Body of pancreas (tissue), 4 donors: ENCODE measurements around the gene DNAJC30. TPM values are rescaled to one million over a fixed set of nuclear protein-coding genes. Genes with fewer than 3 reads are reported as not detected.
"Not testable (repeated sequence)": the region's sequence is repeated elsewhere in the genome, so short reads cannot be mapped to it uniquely, and the experiment has no call there.

Source experiments
- ATAC-seq: fragments of 150-250 bp; one replicate; pipeline ENCODE4 v1.9.1; 2016
- DNase-seq, 4 donors: peaks; one replicate each; pipeline ENCODE4 v3.0.0-alpha.2; 2019
- H3K27ac ChIP-seq, 4 donors: fragments of 200-600 bp; sonication (generic); 1 replicate in 3 of 4; 2 replicates in 1 of 4; pipeline versions ENCODE4 v1.5.1 to v1.6.1; 2016 to 2019; ENCODE audit warnings: mild to moderate bottlenecking in 1 of 4, mixed read lengths in 1 of 4, moderate library complexity in 1 of 4
- H3K27me3 ChIP-seq, 2 donors: fragments of 200-600 bp; sonication (generic); one replicate each; pipeline ENCODE4 v1.6.0; 2016; ENCODE audit warnings: mild to moderate bottlenecking in 1 of 2
- H3K36me3 ChIP-seq, 2 donors: fragments of 200-600 bp; sonication (generic); replicated peaks in 1 of 2; 2 replicates each; pipeline ENCODE4 v1.5.1; 2016; ENCODE audit warnings: low read depth in 2 of 2; ENCODE audit not compliant: insufficient read depth in 1 of 2
- H3K4me1 ChIP-seq: fragments of 200-600 bp; sonication (generic); one replicate; pipeline ENCODE4 v1.6.0; 2016
- H3K4me3 ChIP-seq, 2 donors: fragments of 200-600 bp; sonication (generic); 1 replicate in 1 of 2; 2 replicates in 1 of 2; pipeline ENCODE4 v1.5.1; 2016 to 2019
- H3K9me3 ChIP-seq, 3 donors: fragments of 200-600 bp; sonication (generic); 1 replicate in 2 of 3; 2 replicates in 1 of 3; pipeline ENCODE4 v1.5.1; 2016
- POLR2A ChIP-seq, 3 donors: fragments of 450-650 bp; IDR thresholded peaks; one replicate each; pipeline ENCODE4 v1.6.1; 2016; ENCODE audit warnings: antibody characterized with exemption in 3 of 3, mild to moderate bottlenecking in 2 of 3
- WGBS, 2 donors: methylation state at CpG; one replicate each; pipeline ENCODE4 v1.1.5; 2017; 5-methylcytosine and 5-hydroxymethylcytosine counted together
- intact Hi-C: fragments of 100-400 bp; cut with DNase I; formaldehyde crosslinking; loops from one replicate; pipeline ENCODE4 v1.15.1; 2023
- total RNA-seq, 2 donors: library from RNA; depleted of rRNA; stranded (reverse); fragments of >200 nt; gene quantifications; one replicate each; pipeline ENCODE4 v1.1.0, GENCODE V29; 2016
- TF ChIP-seq, protein P1 (sequence below), 7 experiments: fragments of 450-650 bp in 4 of 7; fragments of 200-600 bp in 3 of 7; sonication (generic) in 3 of 7; IDR thresholded peaks; one replicate each; pipeline ENCODE4 v1.5.1; 2016 to 2019; ENCODE audit warnings: antibody characterized with exemption in 7 of 7

DNAJC30 gene
- total RNA-seq, 2 donors from 2014 or later, result 3.6 to 5.6 TPM

GRCh38 chr7:73717991-73718405 lies 34.7 kb upstream of the DNAJC30 start:
- 72 to 74% methylated on average over 5 to 10 of the region's 10 CpGs for WGBS, 2 donors
- H3K9me3 ChIP-seq, result no peaks in the 10 kb centered on the region
- peak in 1 of 4 donors; percentile 28 for DNase-seq
- no peak overlapping the region for H3K4me3 ChIP-seq
- ATAC-seq, result no peak
- H3K36me3 ChIP-seq, result no peaks in the 10 kb centered on the region
- H3K27ac ChIP-seq, result no peak overlapping the region
- peaks cover 34% of the 10 kb centered on the region for H3K4me1 ChIP-seq
- no peaks in the 10 kb centered on the region for H3K27me3 ChIP-seq
- intact Hi-C loops, result loop anchor here (5.0 kb wide), 1 partner anchor 106 kb away; no protein-coding TSS in a partner anchor
- TF ChIP-seq, protein P1, sequence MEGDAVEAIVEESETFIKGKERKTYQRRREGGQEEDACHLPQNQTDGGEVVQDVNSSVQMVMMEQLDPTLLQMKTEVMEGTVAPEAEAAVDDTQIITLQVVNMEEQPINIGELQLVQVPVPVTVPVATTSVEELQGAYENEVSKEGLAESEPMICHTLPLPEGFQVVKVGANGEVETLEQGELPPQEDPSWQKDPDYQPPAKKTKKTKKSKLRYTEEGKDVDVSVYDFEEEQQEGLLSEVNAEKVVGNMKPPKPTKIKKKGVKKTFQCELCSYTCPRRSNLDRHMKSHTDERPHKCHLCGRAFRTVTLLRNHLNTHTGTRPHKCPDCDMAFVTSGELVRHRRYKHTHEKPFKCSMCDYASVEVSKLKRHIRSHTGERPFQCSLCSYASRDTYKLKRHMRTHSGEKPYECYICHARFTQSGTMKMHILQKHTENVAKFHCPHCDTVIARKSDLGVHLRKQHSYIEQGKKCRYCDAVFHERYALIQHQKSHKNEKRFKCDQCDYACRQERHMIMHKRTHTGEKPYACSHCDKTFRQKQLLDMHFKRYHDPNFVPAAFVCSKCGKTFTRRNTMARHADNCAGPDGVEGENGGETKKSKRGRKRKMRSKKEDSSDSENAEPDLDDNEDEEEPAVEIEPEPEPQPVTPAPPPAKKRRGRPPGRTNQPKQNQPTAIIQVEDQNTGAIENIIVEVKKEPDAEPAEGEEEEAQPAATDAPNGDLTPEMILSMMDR (IDR thresholded peaks at IDR 0.05), result no peak
- no peak for TF ChIP-seq POLR2A (IDR thresholded peaks at IDR 0.05)

DNA sequence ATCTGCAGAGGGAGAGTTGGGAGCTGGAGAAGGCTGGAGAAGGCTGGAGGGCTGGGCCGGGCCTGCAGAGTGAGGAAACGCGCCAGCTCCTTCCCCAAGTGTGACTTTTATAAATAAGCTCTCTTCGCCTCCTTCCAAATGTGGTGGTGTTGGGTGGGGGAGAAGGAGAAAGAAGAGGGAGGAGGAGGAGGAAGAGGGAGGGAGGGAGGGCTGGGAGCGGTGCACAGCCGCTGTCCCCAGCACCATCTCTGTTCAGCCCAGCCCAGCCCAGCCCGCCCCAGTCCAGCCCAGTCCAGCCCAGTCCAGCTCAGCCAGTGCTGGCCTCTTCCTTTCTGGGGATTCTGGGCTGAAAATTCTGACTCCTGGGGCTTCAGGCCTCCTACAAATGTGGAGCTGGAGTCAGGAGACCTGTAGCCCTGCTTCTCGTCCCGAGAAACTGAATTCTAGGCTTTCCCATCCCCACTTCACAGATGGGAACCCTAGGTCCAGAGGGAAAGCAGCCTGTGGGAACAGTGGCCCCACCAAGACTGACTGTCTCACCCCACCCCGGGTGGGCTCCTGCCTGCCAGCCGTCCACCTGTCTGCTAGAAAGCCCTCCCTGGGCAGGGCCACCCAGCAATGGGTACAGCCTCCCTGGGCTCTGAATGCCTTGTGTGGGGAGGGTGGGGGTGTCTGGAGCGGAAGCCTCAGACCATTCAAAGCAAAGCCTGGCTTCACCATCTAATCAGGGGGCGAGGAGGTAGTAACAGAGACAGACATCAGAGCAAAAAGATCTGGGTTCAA lies 34.0 kb upstream of the DNAJC30 start:
- no peak for ATAC-seq
- no peaks in the 10 kb centered on the region for H3K9me3 ChIP-seq
- intact Hi-C loops, result loop anchor here (5.0 kb wide), 1 partner anchor 105 kb away; no protein-coding TSS in a partner anchor
- H3K4me3 ChIP-seq, result no peak overlapping the region
- TF ChIP-seq, protein P1 (IDR thresholded peaks at IDR 0.05), result no peak
- no peak for TF ChIP-seq POLR2A (IDR thresholded peaks at IDR 0.05)
- WGBS, 2 donors, result 78 to 86% methylated on average over 11 to 13 of the region's 13 CpGs
- H3K4me1 ChIP-seq, result peaks cover 34% of the 10 kb centered on the region
- no peaks in the 10 kb centered on the region for H3K27me3 ChIP-seq
- no peak for DNase-seq
- no peak overlapping the region for H3K27ac ChIP-seq
- H3K36me3 ChIP-seq, result no peaks in the 10 kb centered on the region

DNA sequence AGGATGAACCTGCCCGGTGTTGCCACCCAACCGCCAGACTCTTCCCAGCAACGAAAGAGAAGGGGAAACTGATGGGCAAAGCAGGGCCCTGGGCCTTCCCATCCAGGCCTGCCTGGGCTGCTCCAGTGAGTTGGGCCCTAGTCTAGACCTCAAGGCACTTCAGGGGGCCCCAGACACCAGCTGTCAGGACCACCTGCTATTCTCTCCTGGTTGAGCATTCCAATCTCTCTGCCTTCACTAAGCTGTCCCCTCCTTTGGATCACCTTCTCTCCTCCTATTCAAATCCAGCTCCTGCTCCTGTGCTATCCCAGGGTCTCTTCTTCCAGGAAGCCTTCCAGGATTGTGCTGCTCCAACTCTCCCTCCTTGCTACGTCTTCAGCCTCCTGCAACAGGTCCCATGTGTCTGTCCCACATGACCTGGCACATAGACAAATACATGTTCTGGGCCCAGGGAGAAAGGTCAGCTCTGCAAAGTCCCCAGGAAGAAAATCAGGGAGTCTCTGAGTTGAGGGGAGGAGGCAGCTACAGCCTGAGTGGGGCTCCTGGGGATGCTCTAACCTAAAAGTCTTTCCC lies 33.2 kb upstream of the DNAJC30 start:
- no peaks in the 10 kb centered on the region for H3K36me3 ChIP-seq
- H3K27me3 ChIP-seq, result no peaks in the 10 kb centered on the region
- no peak overlapping the region for H3K4me3 ChIP-seq
- intact Hi-C loops, result loop anchor here (5.0 kb wide), 1 partner anchor 104 kb away; no protein-coding TSS in a partner anchor
- no peak overlapping the region for H3K27ac ChIP-seq
- ATAC-seq, result no peak
- DNase-seq, result no peak
- TF ChIP-seq POLR2A (IDR thresholded peaks at IDR 0.05), result no peak
- TF ChIP-seq, protein P1 (IDR thresholded peaks at IDR 0.05), result no peak
- WGBS, 2 donors, result 67% methylated on average over 3 to 4 of the region's 4 CpGs
- H3K4me1 ChIP-seq, result peaks cover 26% of the 10 kb centered on the region
- H3K9me3 ChIP-seq, result no peaks in the 10 kb centered on the region

DNA sequence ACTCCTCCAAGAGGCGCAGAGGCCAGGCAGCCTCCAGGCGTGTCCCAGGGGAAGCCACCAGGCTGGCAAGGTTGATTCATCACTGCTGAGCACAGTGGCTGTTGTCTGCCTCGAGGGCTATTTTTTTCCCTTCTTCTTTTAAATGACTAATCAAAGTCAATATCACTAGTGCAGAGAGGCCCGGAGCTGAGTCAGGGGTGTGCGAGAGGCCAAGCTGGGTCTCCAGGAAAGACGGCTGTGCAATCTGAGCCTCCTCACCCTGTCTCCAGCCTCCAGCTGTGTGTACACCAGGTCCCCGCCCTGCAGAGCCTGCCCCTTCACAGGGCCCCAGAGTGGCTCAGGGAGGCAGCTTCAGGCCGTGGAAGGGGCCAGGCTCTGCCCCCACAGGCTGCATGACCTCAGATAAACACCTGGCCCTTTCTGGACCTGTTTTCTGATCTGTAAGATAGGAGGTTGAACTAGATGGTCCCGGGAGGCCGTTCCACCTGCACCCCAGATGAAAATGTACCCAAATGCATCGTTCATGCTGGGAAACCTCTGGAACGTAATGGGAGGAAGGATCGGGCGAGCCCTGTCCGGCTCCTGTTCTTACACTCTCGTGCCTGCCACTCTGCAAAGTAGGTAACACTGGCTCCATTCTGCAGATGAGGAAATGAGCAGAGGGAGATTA lies 32.5 kb upstream of the DNAJC30 start:
- TF ChIP-seq, protein P1 (IDR thresholded peaks at IDR 0.05), result no peak
- TF ChIP-seq POLR2A (IDR thresholded peaks at IDR 0.05), result no peak
- Histone ChIP-seq H3K9me3 (no peaks in the 10 kb centered on the region), H3K4me3 (no peak overlapping the region), H3K27ac (no peak overlapping the region), H3K27me3 (no peaks in the 10 kb centered on the region), H3K36me3 (no peaks in the 10 kb centered on the region), H3K4me1 (peaks cover 20% of the 10 kb centered on the region)
- 64 to 74% methylated on average over 12 to 16 of the region's 16 CpGs for WGBS, 2 donors
- DNase-seq, result peak in 3 of 4 donors; percentile 44 to 58 (median 45)
- no peak for ATAC-seq
- intact Hi-C loops, result loop anchor here (5.0 kb wide), 1 partner anchor 103 kb away; no protein-coding TSS in a partner anchor

- H3K36me3 ChIP-seq, intact Hi-C loops, H3K27me3 ChIP-seq, ATAC-seq, H3K27ac ChIP-seq, H3K4me1 ChIP-seq, DNase-seq, H3K9me3 ChIP-seq, H3K4me3 ChIP-seq: not testable (repeated sequence)
- 80 to 95% methylated on average over 6 of the region's 6 CpGs for WGBS, 2 donors
Measured at GRCh38 chr7:73713319-73713718, 30.1 kb upstream of the DNAJC30 start.
